Measurements from ENCODE around the gene PUSL1.

DNA sequence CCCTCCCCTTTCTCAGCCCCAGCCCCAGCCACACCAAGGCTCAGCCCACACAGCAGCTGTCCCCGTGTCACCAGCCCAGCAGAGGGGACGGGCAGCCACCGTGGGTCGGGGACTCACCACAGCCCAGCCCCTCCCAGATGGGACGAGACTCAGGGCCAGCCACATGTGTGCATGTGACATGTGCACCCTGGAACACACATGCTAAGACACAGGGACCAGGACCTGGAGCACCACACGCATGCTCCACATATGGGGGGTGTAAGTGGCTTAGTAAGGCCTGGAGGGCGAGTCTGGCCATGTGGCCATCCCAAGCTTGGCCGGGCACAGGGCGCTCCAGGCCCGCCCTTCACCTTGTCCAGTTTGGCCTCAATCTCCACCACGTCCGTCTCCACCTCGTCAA is 4.7 kb upstream of the PUSL1 start:
- TF ChIP-seq CTCF (conservative IDR thresholded peaks at IDR 0.05) (no peak), EZH2 (IDR thresholded peaks at IDR 0.05; ENCODE audit: low read depth) (no peak)
